Panc1 (cell line): ENCODE measurements around the gene ZMYND12. TPM values are rescaled to one million over a fixed set of nuclear protein-coding genes. Genes with fewer than 3 reads are reported as not detected.

Experiments
- ATAC-seq: fragments of 200-7000 bp; cut with Tn5 transposase; 2 replicates; pipeline ENCODE4 v1.9.1; 2020; ENCODE audit warnings: mild to moderate bottlenecking, moderate library complexity
- BruUV-seq: library from RNA; stranded (reverse); fragments of 400-500 nt; replicated peaks from 2 replicates; lab custom pipeline; 2021; lab: Mats Ljungman, UMichigan
- CTCF ChIA-PET: fragments of 300-600 bp; sonication (Branson Sonifier 250); formaldehyde crosslinking; loops from one replicate; lab custom pipeline; 2022; ENCODE audit warnings: antibody characterized with exemption; lab: Charles Lee
- POLR2A ChIA-PET: fragments of 300-600 bp; sonication (Branson Sonifier 250); formaldehyde crosslinking; loops from one replicate; lab custom pipeline; 2022; ENCODE audit warnings: antibody characterized with exemption; lab: Charles Lee
- DNase-seq: peaks from one replicate; pipeline ENCODE4 v3.0.0-alpha.2; 2010; ENCODE audit warnings: low read depth, low spot score
- H3K27ac ChIP-seq: 2 replicates; pipeline ENCODE4 v1.5.1; 2011; ENCODE audit warnings: mild to moderate bottlenecking, low read length, inconsistent platforms
- H3K27me3 ChIP-seq: fragments of 200-500 bp; sonication (Bioruptor generic); 2 replicates; pipeline ENCODE4 v1.6.0; 2014; ENCODE audit warnings: low read length, inconsistent platforms; ENCODE audit not compliant: control insufficient read depth, insufficient read depth
- H3K36me3 ChIP-seq: fragments of 200-500 bp; sonication (Bioruptor generic); 2 replicates; pipeline ENCODE4 v1.5.1; 2014; ENCODE audit warnings: inconsistent platforms, mild to moderate bottlenecking, low read length, moderate library complexity; ENCODE audit not compliant: control insufficient read depth, insufficient read depth
- H3K4me1 ChIP-seq: 2 replicates; pipeline ENCODE4 v1.5.1; 2011; ENCODE audit warnings: inconsistent platforms, mild to moderate bottlenecking, low read length, moderate library complexity; ENCODE audit not compliant: control insufficient read depth, insufficient read depth
- H3K4me3 ChIP-seq, 2 experiments: 2 replicates each; pipeline ENCODE4 v1.5.1; 2011 to 2012; ENCODE audit warnings: low read depth in 2 of 2, low read length in 2 of 2, mild to moderate bottlenecking in 2 of 2, inconsistent platforms in 1 of 2, moderate library complexity in 1 of 2
- H3K9me3 ChIP-seq: fragments of 200-500 bp; sonication (Bioruptor generic); 2 replicates; pipeline ENCODE4 v1.5.1; 2014; ENCODE audit warnings: low read depth, mild to moderate bottlenecking, inconsistent platforms, low read length, moderate library complexity; ENCODE audit not compliant: control insufficient read depth, insufficient read depth
- POLR2AphosphoS5 ChIP-seq: IDR thresholded peaks from 2 replicates; pipeline ENCODE4 v1.6.1; 2012; ENCODE audit warnings: mild to moderate bottlenecking, low read depth, low read length, moderate library complexity
- REST ChIP-seq, 2 experiments: IDR thresholded peaks; 2 replicates each; pipeline ENCODE4 v1.6.1; 2011 to 2012; ENCODE audit warnings: low read depth in 2 of 2, control low read depth in 1 of 2, low read length in 1 of 2, mild to moderate bottlenecking in 1 of 2, moderate library complexity in 1 of 2; ENCODE audit not compliant: insufficient read depth in 1 of 2
- SIN3A ChIP-seq: IDR thresholded peaks from 2 replicates; pipeline ENCODE4 v1.6.1; 2012; ENCODE audit warnings: low read depth, mild to moderate bottlenecking, low read length, moderate library complexity, borderline replicate concordance; ENCODE audit not compliant: insufficient read depth
- TCF7L2 ChIP-seq: IDR thresholded peaks from 2 replicates; pipeline ENCODE4 v1.6.1; 2011; ENCODE audit warnings: mild to moderate bottlenecking, low read depth, low read length, inconsistent platforms
- in situ Hi-C: cut with HindIII; loops from 2 replicates; pipeline ENCODE4 v1.10.0; 2016; ENCODE audit warnings: low sequenced_read_pairs, low pct_unique_long_range_greater_than_20kb
- intact Hi-C: fragments of 100-400 bp; cut with micrococcal nuclease; formaldehyde crosslinking; loops from one replicate; pipeline ENCODE4 v1.10.0; 2022; ENCODE audit not compliant: unreplicated experiment
- total RNA-seq: library from RNA; stranded (reverse); gene quantifications from one replicate; pipeline ENCODE4 v1.2.1, GENCODE V29; 2021; ENCODE audit not compliant: unreplicated experiment
- TF ChIP-seq, protein P1 (sequence below): fragments of 450-650 bp; IDR thresholded peaks from 2 replicates; pipeline ENCODE4 v1.5.1; 2017; ENCODE audit warnings: mild to moderate bottlenecking

ZMYND12 gene
- total RNA-seq, 1 experiment from 2014 or later = 0.57 TPM

DNA sequence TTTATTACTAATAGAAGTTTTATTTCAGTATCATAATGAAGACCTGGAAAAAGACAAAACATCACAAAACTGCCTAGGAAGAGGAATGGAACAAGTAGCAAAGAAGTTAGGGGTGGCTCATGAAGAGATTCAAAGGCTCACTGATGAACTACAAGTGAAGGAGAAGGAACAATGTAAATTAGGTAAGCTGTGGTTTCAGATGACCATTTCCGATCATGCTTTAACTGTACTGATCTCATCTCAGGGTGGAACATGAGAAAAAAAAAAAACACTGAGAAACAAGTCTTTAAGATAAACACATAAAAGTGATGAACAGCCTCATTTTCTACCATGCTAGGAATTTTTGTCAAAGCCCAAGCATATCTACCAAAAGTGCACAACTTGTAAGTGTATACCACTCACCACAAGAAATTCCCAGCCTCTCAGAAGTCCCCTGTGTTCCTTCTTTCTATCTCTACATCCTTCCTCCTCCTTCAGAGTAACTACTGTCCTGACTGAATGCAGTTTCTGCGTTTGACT lies 26.9 kb upstream of the ZMYND12 start:
- H3K9me3 ChIP-seq = no peaks in the 10 kb centered on the region
- no peak overlapping the region for H3K4me3 ChIP-seq
- in situ Hi-C loops = no loop called here
- no peak for DNase-seq
- TF ChIP-seq, protein P1, sequence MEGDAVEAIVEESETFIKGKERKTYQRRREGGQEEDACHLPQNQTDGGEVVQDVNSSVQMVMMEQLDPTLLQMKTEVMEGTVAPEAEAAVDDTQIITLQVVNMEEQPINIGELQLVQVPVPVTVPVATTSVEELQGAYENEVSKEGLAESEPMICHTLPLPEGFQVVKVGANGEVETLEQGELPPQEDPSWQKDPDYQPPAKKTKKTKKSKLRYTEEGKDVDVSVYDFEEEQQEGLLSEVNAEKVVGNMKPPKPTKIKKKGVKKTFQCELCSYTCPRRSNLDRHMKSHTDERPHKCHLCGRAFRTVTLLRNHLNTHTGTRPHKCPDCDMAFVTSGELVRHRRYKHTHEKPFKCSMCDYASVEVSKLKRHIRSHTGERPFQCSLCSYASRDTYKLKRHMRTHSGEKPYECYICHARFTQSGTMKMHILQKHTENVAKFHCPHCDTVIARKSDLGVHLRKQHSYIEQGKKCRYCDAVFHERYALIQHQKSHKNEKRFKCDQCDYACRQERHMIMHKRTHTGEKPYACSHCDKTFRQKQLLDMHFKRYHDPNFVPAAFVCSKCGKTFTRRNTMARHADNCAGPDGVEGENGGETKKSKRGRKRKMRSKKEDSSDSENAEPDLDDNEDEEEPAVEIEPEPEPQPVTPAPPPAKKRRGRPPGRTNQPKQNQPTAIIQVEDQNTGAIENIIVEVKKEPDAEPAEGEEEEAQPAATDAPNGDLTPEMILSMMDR = no peak
- TF ChIP-seq POLR2AphosphoS5 = no peak
- TF ChIP-seq TCF7L2 = no peak
- no peak for TF ChIP-seq SIN3A
- no peak for TF ChIP-seq REST (IDR thresholded peaks at IDR 0.05; ENCODE audit: insufficient read depth in 1 of 2, low read depth in 2 of 2, low read length in 1 of 2)
- H3K27me3 ChIP-seq = no peaks in the 10 kb centered on the region; the same call in 1 of the 2 replicates
- no peak for ATAC-seq
- ChIA-PET POLR2A (no interaction called here), CTCF (no interaction called here)
- no peaks in the 10 kb centered on the region for H3K4me1 ChIP-seq
- H3K36me3 ChIP-seq = no peaks in the 10 kb centered on the region
- H3K27ac ChIP-seq = no peak overlapping the region
- intact Hi-C loops = no loop called here
- BruUV-seq = no TSS peak

DNA sequence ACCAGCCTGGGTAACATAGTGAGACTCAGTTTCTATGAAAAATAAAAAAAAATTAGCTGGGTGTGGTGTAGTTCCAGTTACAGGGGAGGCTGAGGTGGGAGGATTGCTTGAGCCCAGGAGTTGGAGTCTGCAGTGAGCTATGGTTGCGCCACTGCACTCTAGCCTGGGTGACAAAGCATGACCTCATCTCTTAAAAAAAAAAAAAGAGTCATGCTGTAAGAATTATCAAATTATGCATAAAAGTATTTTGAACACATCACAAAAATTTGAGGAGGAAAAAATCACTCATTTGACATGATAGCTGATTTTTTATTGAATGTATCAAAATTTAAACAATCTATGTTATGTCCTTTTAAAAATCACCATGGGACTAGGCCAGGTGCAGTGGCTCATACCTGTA lies 25.1 kb upstream of the ZMYND12 start:
- no peak overlapping the region for H3K27ac ChIP-seq
- BruUV-seq = no TSS peak
- in situ Hi-C loops = no loop called here
- H3K4me1 ChIP-seq = no peaks in the 10 kb centered on the region
- no peak overlapping the region for H3K4me3 ChIP-seq
- intact Hi-C loops = no loop called here
- H3K36me3 ChIP-seq = no peaks in the 10 kb centered on the region
- ATAC-seq (no peak), DNase-seq (no peak)
- TF ChIP-seq TCF7L2 = no peak
- TF ChIP-seq, protein P1 = no peak
- TF ChIP-seq REST (IDR thresholded peaks at IDR 0.05; ENCODE audit: insufficient read depth in 1 of 2, low read depth in 2 of 2, low read length in 1 of 2) = no peak
- no peak for TF ChIP-seq POLR2AphosphoS5
- no peak for TF ChIP-seq SIN3A
- H3K9me3 ChIP-seq = no peaks in the 10 kb centered on the region
- POLR2A ChIA-PET = no interaction called here
- CTCF ChIA-PET = no interaction called here
- no peaks in the 10 kb centered on the region; the same call in 1 of the 2 replicates for H3K27me3 ChIP-seq
